Neuronal stem cell (in vitro differentiated cells): ENCODE measurements around the gene ARHGAP26.

ENCODE experiments used
- DNase-seq: peaks from one replicate; pipeline ENCODE4 v3.0.0-alpha.2; 2013; ENCODE audit warnings: low spot score
- H2AFZ ChIP-seq: one replicate; pipeline ENCODE4 v1.6.1; 2013; ENCODE audit warnings: mild to moderate bottlenecking, low read length, inconsistent platforms
- H2AK5ac ChIP-seq: 2 replicates; pipeline ENCODE4 v1.6.1; 2013; ENCODE audit warnings: low read depth, mild to moderate bottlenecking, inconsistent platforms, low read length, moderate library complexity, mixed read lengths
- H2BK120ac ChIP-seq: 2 replicates; pipeline ENCODE4 v1.6.1; 2013; ENCODE audit warnings: low read depth, mild to moderate bottlenecking, inconsistent platforms, low read length, moderate library complexity, mixed read lengths
- H2BK12ac ChIP-seq: one replicate; pipeline ENCODE4 v1.6.1; 2013; ENCODE audit warnings: low read length, inconsistent platforms
- H2BK15ac ChIP-seq: 2 replicates; pipeline ENCODE4 v1.6.1; 2013; ENCODE audit warnings: mild to moderate bottlenecking, low read length, inconsistent platforms, mixed read lengths
- H2BK5ac ChIP-seq: one replicate; pipeline ENCODE4 v1.6.1; 2013; ENCODE audit warnings: inconsistent platforms, mild to moderate bottlenecking, low read length, moderate library complexity
- H3K14ac ChIP-seq: one replicate; pipeline ENCODE4 v1.6.1; 2013; ENCODE audit warnings: low read length, inconsistent platforms
- H3K18ac ChIP-seq: 2 replicates; pipeline ENCODE4 v1.6.1; 2013; ENCODE audit warnings: low read length, inconsistent platforms
- H3K23ac ChIP-seq: 2 replicates; pipeline ENCODE4 v1.6.1; 2013; ENCODE audit warnings: low read depth, mild to moderate bottlenecking, mixed read lengths, low read length, inconsistent platforms; ENCODE audit not compliant: poor library complexity
- H3K27ac ChIP-seq: replicated peaks from 3 replicates; pipeline ENCODE4 v1.5.1; 2013; ENCODE audit warnings: low read length, inconsistent platforms
- H3K27me3 ChIP-seq, 3 experiments: 2 replicates each; pipeline ENCODE4 v1.6.1; 2013; ENCODE audit warnings: low read length in 3 of 3, mild to moderate bottlenecking in 2 of 3, inconsistent platforms in 1 of 3, low read depth in 1 of 3, mixed read lengths in 1 of 3, moderate library complexity in 1 of 3; ENCODE audit not compliant: control insufficient read depth in 3 of 3, insufficient read depth in 3 of 3
- H3K36me3 ChIP-seq, 2 donors: replicated peaks in 1 of 2; 2 replicates each; pipeline ENCODE4 v1.6.1; 2013; ENCODE audit warnings: low read length in 2 of 2; ENCODE audit not compliant: control insufficient read depth in 2 of 2, insufficient read depth in 2 of 2
- H3K4ac ChIP-seq: 2 replicates; pipeline ENCODE4 v1.6.1; 2013; ENCODE audit warnings: inconsistent platforms, mild to moderate bottlenecking, low read length, moderate library complexity
- H3K4me1 ChIP-seq, 2 donors: 1 replicate in 1 of 2; 2 replicates in 1 of 2; pipeline ENCODE4 v1.6.1; 2013; ENCODE audit warnings: low read length in 2 of 2, low read depth in 1 of 2; ENCODE audit not compliant: control insufficient read depth in 2 of 2, insufficient read depth in 1 of 2
- H3K4me2 ChIP-seq: one replicate; pipeline ENCODE4 v1.6.1; 2013; ENCODE audit warnings: mild to moderate bottlenecking, low read length, inconsistent platforms; ENCODE audit not compliant: insufficient read depth, poor library complexity, severe bottlenecking
- H3K4me3 ChIP-seq, 2 donors: 2 replicates each; pipeline ENCODE4 v1.5.1; 2013; ENCODE audit warnings: low read length in 2 of 2, mild to moderate bottlenecking in 2 of 2, inconsistent platforms in 1 of 2, moderate library complexity in 1 of 2
- H3K79me1 ChIP-seq: one replicate; pipeline ENCODE4 v1.6.1; 2013; ENCODE audit warnings: low read depth, mild to moderate bottlenecking, inconsistent platforms, low read length, moderate library complexity
- H3K9ac ChIP-seq: one replicate; pipeline ENCODE4 v1.6.1; 2013; ENCODE audit warnings: mild to moderate bottlenecking, low read depth, low read length, inconsistent platforms; ENCODE audit not compliant: poor library complexity
- H3K9me3 ChIP-seq, 2 donors: replicated peaks in 1 of 2; 2 replicates each; pipeline versions ENCODE3 to v1.6.1; 2013; ENCODE audit warnings: low read length in 2 of 2, mild to moderate bottlenecking in 2 of 2, inconsistent platforms in 1 of 2, low read depth in 1 of 2, mixed read lengths in 1 of 2, moderate library complexity in 1 of 2; ENCODE audit not compliant: control insufficient read depth in 2 of 2, insufficient read depth in 1 of 2
- H4K8ac ChIP-seq: one replicate; pipeline ENCODE4 v1.6.1; 2013; ENCODE audit warnings: low read depth, mild to moderate bottlenecking, inconsistent platforms, low read length, moderate library complexity
- H4K91ac ChIP-seq: one replicate; pipeline ENCODE4 v1.6.1; 2013; ENCODE audit warnings: low read length, low read depth, mild to moderate bottlenecking, inconsistent platforms; ENCODE audit not compliant: poor library complexity
- WGBS, 2 donors: extraction: QIAGEN DNeasy Blood & Tissue Kit; methylation state at CpG; one replicate each; pipeline ENCODE4 v1.1.7; 2013; ENCODE audit warnings: missing lambda C conversion rate in 2 of 2, mixed read lengths in 1 of 2; ENCODE audit not compliant: insufficient read length in 2 of 2, insufficient replicate concordance in 1 of 2; ENCODE audit errors: extremely low coverage in 2 of 2; 5-methylcytosine and 5-hydroxymethylcytosine counted together

Gene ARHGAP26

DNA sequence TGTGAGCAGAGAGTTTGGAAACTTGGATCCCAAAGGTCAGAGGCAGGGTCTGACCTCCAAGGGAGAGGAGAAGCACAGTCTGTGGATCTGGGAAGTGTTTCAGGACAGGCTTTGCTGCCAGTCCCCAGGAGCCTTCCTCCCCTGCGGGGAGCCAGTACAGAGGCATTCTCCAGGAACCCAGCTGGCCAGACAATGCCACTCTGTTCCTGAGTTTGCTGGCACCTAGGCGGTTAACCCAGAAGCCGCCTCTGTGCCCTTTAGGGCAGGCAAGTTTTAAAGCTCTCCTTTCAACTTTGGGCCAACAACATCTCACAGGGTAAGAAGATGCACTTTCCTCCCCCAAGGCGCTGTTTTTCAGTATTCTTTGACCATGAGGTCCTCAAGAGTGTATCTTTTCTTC is 47.3 kb upstream of the ARHGAP26 start:
- peaks cover 0 to 4% of the 10 kb centered on the region in 2 donors for H3K4me1 ChIP-seq
- no peak overlapping the region for H2BK120ac ChIP-seq
- H2AK5ac ChIP-seq, result no peak overlapping the region
- H3K4me3 ChIP-seq, result no peak overlapping the region
- no peaks in the 10 kb centered on the region for H3K27me3 ChIP-seq
- H3K4me2 ChIP-seq, result no peak overlapping the region
- no peak overlapping the region for H3K18ac ChIP-seq
- H3K23ac ChIP-seq, result no peak overlapping the region
- no peaks in the 10 kb centered on the region for H3K9me3 ChIP-seq
- H3K27ac ChIP-seq, result no peak overlapping the region
- no peak overlapping the region for H3K14ac ChIP-seq
- H2AFZ ChIP-seq, result no peak overlapping the region
- H4K91ac ChIP-seq, result no peak overlapping the region
- no peak overlapping the region for H3K9ac ChIP-seq
- H3K36me3 ChIP-seq, result no peaks in the 10 kb centered on the region
- no peak overlapping the region for H3K4ac ChIP-seq
- no peak overlapping the region for H2BK12ac ChIP-seq
- no peak overlapping the region for H2BK15ac ChIP-seq
- no peaks in the 10 kb centered on the region for H3K79me1 ChIP-seq
- DNase-seq, result no peak
- no CpG with 5 or more reads among the region's 4 CpGs for WGBS, 2 donors
- H2BK5ac ChIP-seq, result no peak overlapping the region
- H4K8ac ChIP-seq, result no peak overlapping the region

DNA sequence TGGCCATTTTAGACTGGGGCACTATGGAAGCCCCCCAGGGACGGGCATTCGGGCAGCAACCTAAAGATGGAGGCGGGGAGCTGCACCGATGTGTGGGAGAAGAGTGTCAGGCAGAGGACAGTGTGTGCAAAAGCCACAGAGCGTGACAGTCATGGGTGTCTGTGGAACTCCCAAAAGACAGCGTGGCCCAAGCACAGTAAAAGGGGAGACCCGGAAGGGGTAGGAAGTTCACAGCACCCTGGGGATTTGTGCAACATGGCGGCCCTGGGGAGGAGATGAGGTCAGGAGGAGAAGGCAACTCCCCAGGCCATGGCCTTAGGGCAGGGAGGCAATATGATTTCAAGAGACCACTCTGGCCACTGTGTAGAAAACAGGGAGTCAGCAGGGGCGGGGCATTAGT is 45.4 kb upstream of the ARHGAP26 start:
- no peaks in the 10 kb centered on the region for H3K9me3 ChIP-seq
- no peak overlapping the region for H3K18ac ChIP-seq
- H3K14ac ChIP-seq, result no peak overlapping the region
- no peak overlapping the region for H2BK120ac ChIP-seq
- H3K23ac ChIP-seq, result no peak overlapping the region
- no peak overlapping the region for H3K4me2 ChIP-seq
- peak overlapping the region; percentile 25 for H2BK5ac ChIP-seq
- H2AK5ac ChIP-seq, result peak overlapping the region; percentile 41
- H3K27me3 ChIP-seq, result no peaks in the 10 kb centered on the region
- H3K4me3 ChIP-seq, result no peak overlapping the region
- WGBS, 2 donors, result no CpG with 5 or more reads among the region's 9 CpGs
- no peak overlapping the region for H2AFZ ChIP-seq
- no peak overlapping the region for H3K9ac ChIP-seq
- H4K8ac ChIP-seq, result no peak overlapping the region
- no peaks in the 10 kb centered on the region for H3K79me1 ChIP-seq
- no peak for DNase-seq
- peaks cover 0 to 4% of the 10 kb centered on the region in 2 donors for H3K4me1 ChIP-seq
- no peak overlapping the region for H2BK12ac ChIP-seq
- no peak overlapping the region for H3K4ac ChIP-seq
- H2BK15ac ChIP-seq, result no peak overlapping the region
- H3K27ac ChIP-seq, result no peak overlapping the region
- H3K36me3 ChIP-seq, result no peaks in the 10 kb centered on the region
- no peak overlapping the region for H4K91ac ChIP-seq

- no peak overlapping the region for H4K91ac ChIP-seq
- no peak overlapping the region for H2BK12ac ChIP-seq
- H3K36me3 ChIP-seq, result no peaks in the 10 kb centered on the region
- H3K27me3 ChIP-seq, result no peaks in the 10 kb centered on the region
- H3K4ac ChIP-seq, result no peak overlapping the region
- H2AFZ ChIP-seq, result no peak overlapping the region
- no peak overlapping the region for H2BK5ac ChIP-seq
- H3K4me1 ChIP-seq, result peaks cover 0 to 4% of the 10 kb centered on the region in 2 donors
- H2BK15ac ChIP-seq, result no peak overlapping the region
- H3K14ac ChIP-seq, result no peak overlapping the region
- H3K23ac ChIP-seq, result no peak overlapping the region
- H2AK5ac ChIP-seq, result no peak overlapping the region
- no peak overlapping the region for H3K9ac ChIP-seq
- H4K8ac ChIP-seq, result no peak overlapping the region
- DNase-seq, result no peak
- no peak overlapping the region for H3K27ac ChIP-seq
- no peaks in the 10 kb centered on the region for H3K9me3 ChIP-seq
- H3K4me3 ChIP-seq, result no peak overlapping the region
- no CpG with 5 or more reads among the region's 4 CpGs for WGBS, 2 donors
- H3K18ac ChIP-seq, result no peak overlapping the region
- no peak overlapping the region for H2BK120ac ChIP-seq
- H3K79me1 ChIP-seq, result no peaks in the 10 kb centered on the region
- no peak overlapping the region for H3K4me2 ChIP-seq
Measured at GRCh38 chr5:142725231-142726187, 44.7 kb upstream of the ARHGAP26 start.

DNA sequence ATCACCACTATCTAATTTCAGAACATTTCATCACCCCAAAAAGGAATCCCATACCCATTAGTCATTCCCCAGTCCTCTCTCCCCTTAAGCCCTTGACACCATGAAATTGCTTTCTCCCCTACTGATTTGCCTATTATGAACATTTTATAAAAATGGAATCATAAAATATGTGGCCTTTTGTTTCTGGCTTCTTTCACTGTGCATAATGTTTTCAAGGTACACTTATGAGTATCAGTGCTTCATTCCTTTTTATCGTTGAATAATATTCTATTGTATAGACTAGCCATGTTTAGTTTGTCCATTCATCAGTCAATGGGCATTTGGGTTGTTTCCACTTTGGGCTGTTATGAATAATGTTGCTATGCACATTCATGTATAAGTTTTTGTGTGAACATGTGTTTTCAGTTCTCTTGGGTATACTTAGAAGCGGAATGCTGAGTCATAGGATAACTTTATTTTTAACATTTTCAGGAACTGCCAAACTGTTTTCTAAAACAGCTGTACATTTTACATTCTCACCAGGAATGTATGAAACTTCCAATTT is 43.9 kb upstream of the ARHGAP26 start:
- peaks cover 0 to 4% of the 10 kb centered on the region in 2 donors for H3K4me1 ChIP-seq
- H3K4me3 ChIP-seq, result no peak overlapping the region
- no peak for DNase-seq
- H3K9me3 ChIP-seq, result no peaks in the 10 kb centered on the region
- WGBS, 2 donors, result no CpG with 5 or more reads among the region's 2 CpGs
- no peaks in the 10 kb centered on the region for H3K79me1 ChIP-seq
- H2BK120ac ChIP-seq, result no peak overlapping the region
- H3K4me2 ChIP-seq, result no peak overlapping the region
- no peak overlapping the region for H4K91ac ChIP-seq
- no peak overlapping the region for H2BK15ac ChIP-seq
- no peak overlapping the region for H3K4ac ChIP-seq
- no peak overlapping the region for H2AK5ac ChIP-seq
- no peaks in the 10 kb centered on the region for H3K36me3 ChIP-seq
- H2BK5ac ChIP-seq, result no peak overlapping the region
- H4K8ac ChIP-seq, result no peak overlapping the region
- no peak overlapping the region for H2AFZ ChIP-seq
- no peaks in the 10 kb centered on the region for H3K27me3 ChIP-seq
- no peak overlapping the region for H3K27ac ChIP-seq
- no peak overlapping the region for H2BK12ac ChIP-seq
- H3K18ac ChIP-seq, result no peak overlapping the region
- no peak overlapping the region for H3K9ac ChIP-seq
- H3K23ac ChIP-seq, result no peak overlapping the region
- no peak overlapping the region for H3K14ac ChIP-seq
